Pancreas (tissue), 10 donors: ENCODE measurements around the gene KIFC3. TPM values are rescaled to one million over a fixed set of nuclear protein-coding genes. Genes with fewer than 3 reads are reported as not detected.
"Not testable (repeated sequence)": the region's sequence is repeated elsewhere in the genome, so short reads cannot be mapped to it uniquely, and the experiment has no call there.

Source experiments
- ATAC-seq, 4 donors: fragments of 200-7000 bp; cut with Tn5 transposase; one replicate each; pipeline versions ENCODE4 v1.8.0 to v1.9.1; 2020; ENCODE audit warnings: mild to moderate bottlenecking in 4 of 4, moderate library complexity in 4 of 4
- DNase-seq, 6 donors: peaks; one replicate each; pipeline ENCODE4 v3.0.0-alpha.2; 2020
- FAIRE-seq: peaks from 2 replicates; lab custom pipeline; 2012; peaks lifted over from hg19 to GRCh38; lab: Jason Lieb, UNC
- H3K27ac ChIP-seq, 4 donors: fragments of 200-600 bp; sonication (generic); 1 replicate in 3 of 4; 2 replicates in 1 of 4; pipeline versions ENCODE4 v1.5.0 to v1.8.0; 2020
- H3K27me3 ChIP-seq, 4 donors: fragments of 200-600 bp; one replicate each; pipeline ENCODE4 v1.8.0; 2021
- H3K36me3 ChIP-seq, 3 donors: fragments of 200-600 bp; sonication (generic) in 1 of 3; one replicate each; pipeline versions ENCODE4 v1.5.0 to v1.8.0; 2020 to 2021
- H3K4me1 ChIP-seq, 3 donors: fragments of 200-600 bp; one replicate each; pipeline ENCODE4 v1.8.0; 2021
- H3K4me3 ChIP-seq, 4 donors: fragments of 200-600 bp; sonication (generic) in 2 of 4; one replicate each; pipeline versions ENCODE4 v1.5.0 to v1.8.0; 2020 to 2021
- H3K9me3 ChIP-seq, 4 donors: fragments of 200-600 bp; one replicate each; pipeline ENCODE4 v1.8.0; 2021
- CTCF ChIP-seq, 4 donors: fragments of 200-600 bp; sonication (generic) in 3 of 4; IDR thresholded peaks; one replicate each; pipeline versions ENCODE4 v1.5.0 to v1.8.0; 2021; ENCODE audit warnings: antibody characterized with exemption in 4 of 4
- WGBS, 2 donors: extraction: QIAGEN DNeasy Blood & Tissue Kit; methylation state at CpG; one replicate each; pipeline ENCODE4 v1.1.7; 2013; 5-methylcytosine and 5-hydroxymethylcytosine counted together
- intact Hi-C, 3 donors: fragments of 100-400 bp; cut with DNase I; formaldehyde crosslinking; loops; one replicate each; pipeline versions ENCODE4 v1.11.1 to v1.14.2; 2022
- polyA plus RNA-seq, 2 donors: library from polyadenylated mRNA; stranded (reverse); fragments of 200-250 nt; gene quantifications; one replicate each; pipeline ENCODE4 v1.2.3, GENCODE V29; 2013
- total RNA-seq, 6 donors: library from RNA; stranded (reverse); fragmentation: NEBNext Ultra II Directional in 4 of 6; extraction: Animal tissue kit (Norgen Biotek cat#: 25700) in 4 of 6; gene quantifications; one replicate each; pipeline versions ENCODE4 v1.2.1 to v1.2.4, GENCODE V29; 2021 to 2023
- donor health status: healthy with polysubstance abuse.
- donor health status: DM: no; HTN: no; CAD: no; lungs with moderate emphysema.
- donor health status: DM: no; HTN: no; CAD: no.
- donor health status: control.
- donor health status: control.
- donor health status: Bipolar disorder and iron deficiency.
- donor health status: DM: yes; HTN: yes; CAD: no.
- donor health status: DM: no; HTN: no; CAD: no.
- donor health status: DM: no; HTN: no; CAD: no.
- donor health status: DM: yes; HTN: yes; CAD: no.

KIFC3 gene
- total and polyA plus RNA-seq, 8 donors, result 33.8 to 284 (median 61.1) TPM

GRCh38 chr16:57732714-57733113, 69.6 kb downstream of the KIFC3 start:
- intact Hi-C loops, result no loop called here
- Histone ChIP-seq H3K27me3 (no peaks in the 10 kb centered on the region), H3K4me1 (peaks cover 0 to 14% (median 2%) of the 10 kb centered on the region in 3 donors), H3K9me3 (no peaks in the 10 kb centered on the region), H3K27ac (no peak overlapping the region), H3K4me3 (no peak overlapping the region), H3K36me3 (no peaks in the 10 kb centered on the region)
- TF ChIP-seq CTCF (IDR thresholded peaks at IDR 0.05), result no peak
- no peak for ATAC-seq
- DNase-seq, result peak in 1 of 6 donors; percentile 4
- FAIRE-seq, result no peak
- 77% methylated on average over 2 of the region's 2 CpGs for WGBS, 2 donors

GRCh38 chr16:57732037-57732436, 70.3 kb downstream of the KIFC3 start:
- Histone ChIP-seq H3K27ac (no peak overlapping the region), H3K9me3 (no peaks in the 10 kb centered on the region), H3K4me1 (peaks cover 0 to 11% (median 2%) of the 10 kb centered on the region in 3 donors), H3K27me3 (no peaks in the 10 kb centered on the region), H3K4me3 (no peak overlapping the region), H3K36me3 (no peaks in the 10 kb centered on the region)
- ATAC-seq, result no peak
- 75 to 80% methylated on average over 2 of the region's 2 CpGs for WGBS, 2 donors
- intact Hi-C loops, result no loop called here
- DNase-seq, result no peak
- no peak for TF ChIP-seq CTCF (IDR thresholded peaks at IDR 0.05)
- FAIRE-seq, result no peak

- 73 to 74% methylated on average over 13 of the region's 13 CpGs for WGBS, 2 donors
- H3K27me3 ChIP-seq, result no peaks in the 10 kb centered on the region
- peaks cover 0 to 3% (median 2%) of the 10 kb centered on the region in 3 donors for H3K4me1 ChIP-seq
- H3K27ac ChIP-seq, result no peak overlapping the region
- FAIRE-seq (no peak), DNase-seq (peak in 1 of 6 donors; percentile 33), ATAC-seq (no peak)
- no peaks in the 10 kb centered on the region for H3K9me3 ChIP-seq
- intact Hi-C loops, result no loop called here
- no peak overlapping the region for H3K4me3 ChIP-seq
- no peak for TF ChIP-seq CTCF (IDR thresholded peaks at IDR 0.05)
- H3K36me3 ChIP-seq, result no peaks in the 10 kb centered on the region
Measured at GRCh38 chr16:57730771-57731730, 71.2 kb downstream of the KIFC3 start.

- not testable (repeated sequence) for ATAC-seq, H3K9me3 ChIP-seq, H3K4me3 ChIP-seq, H3K4me1 ChIP-seq, H3K27ac ChIP-seq, FAIRE-seq, H3K27me3 ChIP-seq, H3K36me3 ChIP-seq
- DNase-seq, result peak in 1 of 6 donors; percentile 1
- 86 to 91% methylated on average over 6 of the region's 6 CpGs for WGBS, 2 donors
- intact Hi-C loops, result loop anchor here in 1 of 3 donors (10.0 kb wide), 1 partner anchor 155 kb away; no protein-coding TSS in a partner anchor
Measured at GRCh38 chr16:57729852-57730251, 72.4 kb downstream of the KIFC3 start.

GRCh38 chr16:57729182-57729484, 73.2 kb downstream of the KIFC3 start:
- ATAC-seq (no peak), DNase-seq (peak in 1 of 6 donors; percentile 2), FAIRE-seq (no peak)
- Histone ChIP-seq H3K9me3 (no peaks in the 10 kb centered on the region), H3K27ac (no peak overlapping the region), H3K4me3 (no peak overlapping the region), H3K36me3 (no peaks in the 10 kb centered on the region), H3K27me3 (no peaks in the 10 kb centered on the region), H3K4me1 (peaks cover 0 to under 1% (median 0%) of the 10 kb centered on the region in 3 donors)
- TF ChIP-seq CTCF (IDR thresholded peaks at IDR 0.05), result no peak
- WGBS, 2 donors, result 72 to 88% methylated on average over 1 of the region's 1 CpG
- intact Hi-C loops, result loop anchor here in 1 of 3 donors (10.0 kb wide), 1 partner anchor 154 kb away; no protein-coding TSS in a partner anchor
